ENCODE data around the gene TRMT61B. TPM values are rescaled to one million over a fixed set of nuclear protein-coding genes. Genes with fewer than 3 reads are reported as not detected.

TRMT61B gene
- polyA plus RNA-seq, 2 donors = 9.7 to 30.7 TPM

- WGBS, 2 donors = 83 to 84% methylated on average over 2 to 3 of the region's 3 CpGs
- peaks cover 3% of the 10 kb centered on the region in 2 donors for H3K4me1 ChIP-seq (ENCODE audit: control insufficient read depth in 2 of 2, insufficient read depth in 2 of 2, low read length in 1 of 2)
- H3K27ac ChIP-seq (ENCODE audit: low read depth in 2 of 2, low read length in 1 of 2) = no peak overlapping the region
- no peaks in the 10 kb centered on the region for H3K9me3 ChIP-seq (ENCODE audit: control insufficient read depth in 2 of 2, insufficient read depth in 1 of 2, low read depth in 1 of 2, low read length in 1 of 2)
- H3K36me3 ChIP-seq (ENCODE audit: control insufficient read depth in 2 of 2, insufficient read depth in 2 of 2, low read length in 1 of 2) = no peaks in the 10 kb centered on the region
- no peak overlapping the region for H3K4me3 ChIP-seq (ENCODE audit: low read depth in 1 of 2, low read length in 2 of 2)
- H3K27me3 ChIP-seq (ENCODE audit: control insufficient read depth in 1 of 2, insufficient read depth in 2 of 2, low read length in 2 of 2) = no peaks in the 10 kb centered on the region
Observed at GRCh38 chr2:28871620-28872019, 1.5 kb upstream of the TRMT61B start.

GRCh38 chr2:28869494-28870145 is 489 bp downstream of the TRMT61B start:
- whole genome bisulfite sequencing, 2 donors = 0 to 1% methylated on average over 29 of the region's 29 CpGs
- Histone ChIP-seq H3K36me3 (ENCODE audit: control insufficient read depth in 2 of 2, insufficient read depth in 2 of 2, low read length in 1 of 2) (no peaks in the 10 kb centered on the region), H3K27me3 (ENCODE audit: control insufficient read depth in 1 of 2, insufficient read depth in 2 of 2, low read length in 2 of 2) (no peaks in the 10 kb centered on the region), H3K27ac (ENCODE audit: low read depth in 2 of 2, low read length in 1 of 2) (peak overlapping the region; percentile 75 to 88), H3K4me1 (ENCODE audit: control insufficient read depth in 2 of 2, insufficient read depth in 2 of 2, low read length in 1 of 2) (peaks cover 3% of the 10 kb centered on the region in 2 donors), H3K4me3 (ENCODE audit: low read depth in 1 of 2, low read length in 2 of 2) (peak overlapping the region; percentile 85 to 94), H3K9me3 (ENCODE audit: control insufficient read depth in 2 of 2, insufficient read depth in 1 of 2, low read depth in 1 of 2, low read length in 1 of 2) (no peaks in the 10 kb centered on the region)

GRCh38 chr2:28868611-28869010 is 1.5 kb downstream of the TRMT61B start:
- Histone ChIP-seq H3K27me3 (ENCODE audit: control insufficient read depth in 1 of 2, insufficient read depth in 2 of 2, low read length in 2 of 2) (no peaks in the 10 kb centered on the region), H3K36me3 (ENCODE audit: control insufficient read depth in 2 of 2, insufficient read depth in 2 of 2, low read length in 1 of 2) (peaks cover 0 to 2% of the 10 kb centered on the region in 2 donors), H3K4me3 (ENCODE audit: low read depth in 1 of 2, low read length in 2 of 2) (peak overlapping the region; percentile 16 to 18), H3K4me1 (ENCODE audit: control insufficient read depth in 2 of 2, insufficient read depth in 2 of 2, low read length in 1 of 2) (peaks cover 3% of the 10 kb centered on the region in 2 donors), H3K27ac (ENCODE audit: low read depth in 2 of 2, low read length in 1 of 2) (no peak overlapping the region), H3K9me3 (ENCODE audit: control insufficient read depth in 2 of 2, insufficient read depth in 1 of 2, low read depth in 1 of 2, low read length in 1 of 2) (no peaks in the 10 kb centered on the region)
- 70 to 79% methylated on average over 12 of the region's 12 CpGs for WGBS, 2 donors

- Histone ChIP-seq H3K36me3 (ENCODE audit: control insufficient read depth in 2 of 2, insufficient read depth in 2 of 2, low read length in 1 of 2) (peaks cover 0 to 4% of the 10 kb centered on the region in 2 donors), H3K27ac (ENCODE audit: low read depth in 2 of 2, low read length in 1 of 2) (no peak overlapping the region), H3K4me1 (ENCODE audit: control insufficient read depth in 2 of 2, insufficient read depth in 2 of 2, low read length in 1 of 2) (no peaks in the 10 kb centered on the region), H3K9me3 (ENCODE audit: control insufficient read depth in 2 of 2, insufficient read depth in 1 of 2, low read depth in 1 of 2, low read length in 1 of 2) (no peaks in the 10 kb centered on the region), H3K27me3 (ENCODE audit: control insufficient read depth in 1 of 2, insufficient read depth in 2 of 2, low read length in 2 of 2) (no peaks in the 10 kb centered on the region), H3K4me3 (ENCODE audit: low read depth in 1 of 2, low read length in 2 of 2) (no peak overlapping the region)
Observed at GRCh38 chr2:28855977-28856376, 14.1 kb downstream of the TRMT61B start.

GRCh38 chr2:28855193-28855592 is 14.9 kb downstream of the TRMT61B start:
- Histone ChIP-seq H3K27me3 (ENCODE audit: control insufficient read depth in 1 of 2, insufficient read depth in 2 of 2, low read length in 2 of 2) (no peaks in the 10 kb centered on the region), H3K36me3 (ENCODE audit: control insufficient read depth in 2 of 2, insufficient read depth in 2 of 2, low read length in 1 of 2) (no peaks in the 10 kb centered on the region), H3K4me1 (ENCODE audit: control insufficient read depth in 2 of 2, insufficient read depth in 2 of 2, low read length in 1 of 2) (no peaks in the 10 kb centered on the region), H3K9me3 (ENCODE audit: control insufficient read depth in 2 of 2, insufficient read depth in 1 of 2, low read depth in 1 of 2, low read length in 1 of 2) (no peaks in the 10 kb centered on the region), H3K4me3 (ENCODE audit: low read depth in 1 of 2, low read length in 2 of 2) (no peak overlapping the region), H3K27ac (ENCODE audit: low read depth in 2 of 2, low read length in 1 of 2) (no peak overlapping the region)
- WGBS, 2 donors = 61 to 85% methylated on average over 1 of the region's 1 CpG

GRCh38 chr2:28842042-28842441 is 28.1 kb downstream of the TRMT61B start:
- WGBS, 2 donors = 62 to 65% methylated on average over 3 of the region's 3 CpGs
- Histone ChIP-seq H3K27me3 (ENCODE audit: control insufficient read depth in 1 of 2, insufficient read depth in 2 of 2, low read length in 2 of 2) (no peaks in the 10 kb centered on the region), H3K36me3 (ENCODE audit: control insufficient read depth in 2 of 2, insufficient read depth in 2 of 2, low read length in 1 of 2) (no peaks in the 10 kb centered on the region), H3K9me3 (ENCODE audit: control insufficient read depth in 2 of 2, insufficient read depth in 1 of 2, low read depth in 1 of 2, low read length in 1 of 2) (no peaks in the 10 kb centered on the region), H3K27ac (ENCODE audit: low read depth in 2 of 2, low read length in 1 of 2) (no peak overlapping the region), H3K4me3 (ENCODE audit: low read depth in 1 of 2, low read length in 2 of 2) (no peak overlapping the region), H3K4me1 (ENCODE audit: control insufficient read depth in 2 of 2, insufficient read depth in 2 of 2, low read length in 1 of 2) (no peaks in the 10 kb centered on the region)

GRCh38 chr2:28838971-28839370 is 31.1 kb downstream of the TRMT61B start:
- Histone ChIP-seq H3K4me1 (ENCODE audit: control insufficient read depth in 2 of 2, insufficient read depth in 2 of 2, low read length in 1 of 2) (no peaks in the 10 kb centered on the region), H3K36me3 (ENCODE audit: control insufficient read depth in 2 of 2, insufficient read depth in 2 of 2, low read length in 1 of 2) (no peaks in the 10 kb centered on the region), H3K27me3 (ENCODE audit: control insufficient read depth in 1 of 2, insufficient read depth in 2 of 2, low read length in 2 of 2) (no peaks in the 10 kb centered on the region), H3K27ac (ENCODE audit: low read depth in 2 of 2, low read length in 1 of 2) (no peak overlapping the region), H3K4me3 (ENCODE audit: low read depth in 1 of 2, low read length in 2 of 2) (no peak overlapping the region), H3K9me3 (ENCODE audit: control insufficient read depth in 2 of 2, insufficient read depth in 1 of 2, low read depth in 1 of 2, low read length in 1 of 2) (no peaks in the 10 kb centered on the region)
- 95 to 97% methylated on average over 2 of the region's 2 CpGs for WGBS, 2 donors

- Histone ChIP-seq H3K4me3 (ENCODE audit: low read depth in 1 of 2, low read length in 2 of 2) (no peak overlapping the region), H3K36me3 (ENCODE audit: control insufficient read depth in 2 of 2, insufficient read depth in 2 of 2, low read length in 1 of 2) (no peaks in the 10 kb centered on the region), H3K9me3 (ENCODE audit: control insufficient read depth in 2 of 2, insufficient read depth in 1 of 2, low read depth in 1 of 2, low read length in 1 of 2) (no peaks in the 10 kb centered on the region), H3K27me3 (ENCODE audit: control insufficient read depth in 1 of 2, insufficient read depth in 2 of 2, low read length in 2 of 2) (no peaks in the 10 kb centered on the region), H3K27ac (ENCODE audit: low read depth in 2 of 2, low read length in 1 of 2) (no peak overlapping the region), H3K4me1 (ENCODE audit: control insufficient read depth in 2 of 2, insufficient read depth in 2 of 2, low read length in 1 of 2) (no peaks in the 10 kb centered on the region)
- WGBS, 2 donors = 63% methylated on average over 2 of the region's 2 CpGs
Observed at GRCh38 chr2:28835781-28836180, 34.3 kb downstream of the TRMT61B start.

- 91 to 97% methylated on average over 2 of the region's 2 CpGs for WGBS, 2 donors
- H3K27ac ChIP-seq (ENCODE audit: low read depth in 2 of 2, low read length in 1 of 2) = no peak overlapping the region
Observed at GRCh38 chr2:28833740-28834470, 36.2 kb downstream of the TRMT61B start.

GRCh38 chr2:28828382-28828781 is 41.7 kb downstream of the TRMT61B start:
- Histone ChIP-seq H3K27ac (ENCODE audit: low read depth in 2 of 2, low read length in 1 of 2) (no peak overlapping the region), H3K9me3 (ENCODE audit: control insufficient read depth in 2 of 2, insufficient read depth in 1 of 2, low read depth in 1 of 2, low read length in 1 of 2) (no peaks in the 10 kb centered on the region), H3K36me3 (ENCODE audit: control insufficient read depth in 2 of 2, insufficient read depth in 2 of 2, low read length in 1 of 2) (no peaks in the 10 kb centered on the region), H3K4me1 (ENCODE audit: control insufficient read depth in 2 of 2, insufficient read depth in 2 of 2, low read length in 1 of 2) (no peaks in the 10 kb centered on the region), H3K4me3 (ENCODE audit: low read depth in 1 of 2, low read length in 2 of 2) (no peak overlapping the region), H3K27me3 (ENCODE audit: control insufficient read depth in 1 of 2, insufficient read depth in 2 of 2, low read length in 2 of 2) (no peaks in the 10 kb centered on the region)
- 80 to 85% methylated on average over 2 of the region's 2 CpGs for WGBS, 2 donors

More at GRCh38 chr2:28833740-28834470, 36.2 kb downstream of the TRMT61B start:
- H3K4me1 ChIP-seq (ENCODE audit: control insufficient read depth in 2 of 2, insufficient read depth in 2 of 2, low read length in 1 of 2) = no peaks in the 10 kb centered on the region
- H3K36me3 ChIP-seq (ENCODE audit: control insufficient read depth in 2 of 2, insufficient read depth in 2 of 2, low read length in 1 of 2) = no peaks in the 10 kb centered on the region
- no peaks in the 10 kb centered on the region for H3K9me3 ChIP-seq (ENCODE audit: control insufficient read depth in 2 of 2, insufficient read depth in 1 of 2, low read depth in 1 of 2, low read length in 1 of 2)
- no peaks in the 10 kb centered on the region for H3K27me3 ChIP-seq (ENCODE audit: control insufficient read depth in 1 of 2, insufficient read depth in 2 of 2, low read length in 2 of 2)
- H3K4me3 ChIP-seq (ENCODE audit: low read depth in 1 of 2, low read length in 2 of 2) = no peak overlapping the region
